Progenitor cell of endocrine pancreas (in vitro differentiated cells): ENCODE data around the gene KRTAP10-1. TPM values are rescaled to one million over a fixed set of nuclear protein-coding genes. Genes with fewer than 3 reads are reported as not detected.
A peak's percentile ranks its signal among the peaks of the same experiment; 100 is the strongest.

Source experiments
- DNase-seq: peaks from one replicate; pipeline ENCODE4 v3.0.0; 2021; ENCODE audit warnings: low spot score; ENCODE audit not compliant: unreplicated experiment
- H3K27ac Mint-ChIP-seq: 2 replicates; pipeline ENCODE4 v1.8.0; 2021; ENCODE audit warnings: mild to moderate bottlenecking, moderate library complexity, mixed read lengths
- H3K27me3 Mint-ChIP-seq: 2 replicates; pipeline ENCODE4 v1.8.0; 2021; ENCODE audit warnings: mixed read lengths
- H3K36me3 Mint-ChIP-seq: 2 replicates; pipeline ENCODE4 v1.8.0; 2022; ENCODE audit warnings: mixed read lengths; ENCODE audit not compliant: insufficient read depth
- H3K4me1 Mint-ChIP-seq: 2 replicates; pipeline ENCODE4 v1.8.0; 2021; ENCODE audit warnings: low read depth, mixed read lengths
- H3K4me3 Mint-ChIP-seq: 2 replicates; pipeline ENCODE4 v1.8.0; 2021; ENCODE audit warnings: low read depth, mild to moderate bottlenecking, moderate library complexity, mixed read lengths
- H3K9me3 Mint-ChIP-seq: 2 replicates; pipeline ENCODE4 v1.8.0; 2021; ENCODE audit warnings: low read depth, mixed read lengths
- total RNA-seq: library from RNA; stranded (reverse); gene quantifications from 2 replicates; pipeline ENCODE4 v1.2.1, GENCODE V29; 2021
- TF ChIP-seq, protein P1 (sequence below): fragments of 200-600 bp; sonication (generic); IDR thresholded peaks from one replicate; pipeline ENCODE4 v1.5.0; 2021; ENCODE audit warnings: antibody characterized with exemption, mild to moderate bottlenecking; ENCODE audit not compliant: unreplicated experiment

Gene KRTAP10-1
- total RNA-seq, 1 donor from 2014 or later, result not detected

DNA sequence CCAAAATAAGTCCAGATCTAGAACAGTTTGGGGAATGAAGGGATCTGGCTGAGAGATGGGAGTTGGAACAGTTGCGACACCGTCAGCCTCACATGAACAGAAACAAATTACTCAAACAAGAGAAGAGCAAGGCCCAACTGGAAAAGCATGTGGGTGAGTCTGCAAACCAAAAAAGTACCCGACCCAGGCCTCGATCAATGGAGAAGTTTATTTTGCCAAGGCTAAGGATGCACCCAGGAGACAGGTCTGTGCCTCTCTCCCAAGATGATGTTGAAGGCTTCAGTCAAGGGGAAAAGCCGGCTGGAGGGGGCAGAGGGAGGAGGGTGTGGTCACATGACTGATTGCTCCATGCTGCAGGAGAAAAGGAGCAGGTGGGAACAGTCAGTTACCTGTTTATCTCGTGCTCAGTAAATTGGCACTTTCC lies 42.3 kb downstream of the KRTAP10-1 start:
- Mint-ChIP-seq H3K27ac (peak overlapping the region; percentile 83), H3K27me3 (no peaks in the 10 kb centered on the region)
- no peak for DNase-seq

DNA sequence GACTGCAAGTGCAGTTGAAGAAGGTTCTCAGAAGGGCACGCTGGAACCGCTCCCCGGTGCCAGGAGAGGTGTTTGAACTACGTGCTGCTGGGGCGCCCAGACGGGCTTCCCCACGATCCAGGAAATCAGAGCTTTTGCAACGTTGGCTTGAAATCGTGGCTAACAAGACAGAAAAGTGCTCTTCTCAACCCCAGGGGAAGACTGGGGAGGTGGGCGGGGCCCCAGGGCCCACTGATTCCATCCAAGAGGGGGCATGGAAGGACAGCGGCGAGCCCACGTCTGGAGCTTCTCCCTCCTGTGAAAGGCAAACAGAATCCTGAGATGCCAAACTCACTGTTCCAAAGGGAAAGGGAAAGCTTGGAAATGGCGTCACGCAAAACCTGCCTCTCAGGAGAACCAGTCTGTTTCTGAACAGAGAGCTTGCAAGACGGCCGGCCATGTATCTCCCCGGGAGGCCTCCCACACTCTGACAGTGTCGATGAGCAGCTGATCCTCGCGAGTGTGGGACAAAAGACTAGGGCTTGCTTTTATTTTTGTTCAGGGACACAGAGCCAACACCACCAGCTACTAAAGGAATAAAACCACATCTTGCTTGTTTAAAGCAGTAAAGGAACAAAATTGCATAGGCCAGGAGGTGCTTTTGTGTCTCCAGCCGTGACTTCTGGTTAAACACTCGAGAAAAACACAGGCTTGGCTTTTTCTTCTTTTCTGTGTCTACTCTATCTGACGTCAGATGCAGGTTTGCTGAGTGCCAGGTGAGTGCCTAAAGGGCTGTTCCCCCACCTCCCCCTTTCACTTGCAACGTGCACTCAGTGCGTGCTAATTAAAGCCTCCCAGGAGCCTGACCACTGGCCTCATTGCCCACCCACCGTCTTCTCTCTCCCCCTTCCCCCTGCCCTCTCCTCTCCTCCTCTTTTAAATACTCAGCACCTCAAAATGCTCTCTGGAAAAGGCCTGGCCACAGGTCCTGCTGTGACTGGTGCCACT lies 43.1 kb downstream of the KRTAP10-1 start:
- peaks cover 18% of the 10 kb centered on the region for H3K4me1 Mint-ChIP-seq
- peaks cover 13% of the 10 kb centered on the region for H3K36me3 Mint-ChIP-seq
- H3K27ac Mint-ChIP-seq, result peak overlapping the region; percentile 83
- DNase-seq, result no peak
- H3K4me3 Mint-ChIP-seq, result no peak overlapping the region
- no peaks in the 10 kb centered on the region for H3K27me3 Mint-ChIP-seq
- TF ChIP-seq, protein P1, sequence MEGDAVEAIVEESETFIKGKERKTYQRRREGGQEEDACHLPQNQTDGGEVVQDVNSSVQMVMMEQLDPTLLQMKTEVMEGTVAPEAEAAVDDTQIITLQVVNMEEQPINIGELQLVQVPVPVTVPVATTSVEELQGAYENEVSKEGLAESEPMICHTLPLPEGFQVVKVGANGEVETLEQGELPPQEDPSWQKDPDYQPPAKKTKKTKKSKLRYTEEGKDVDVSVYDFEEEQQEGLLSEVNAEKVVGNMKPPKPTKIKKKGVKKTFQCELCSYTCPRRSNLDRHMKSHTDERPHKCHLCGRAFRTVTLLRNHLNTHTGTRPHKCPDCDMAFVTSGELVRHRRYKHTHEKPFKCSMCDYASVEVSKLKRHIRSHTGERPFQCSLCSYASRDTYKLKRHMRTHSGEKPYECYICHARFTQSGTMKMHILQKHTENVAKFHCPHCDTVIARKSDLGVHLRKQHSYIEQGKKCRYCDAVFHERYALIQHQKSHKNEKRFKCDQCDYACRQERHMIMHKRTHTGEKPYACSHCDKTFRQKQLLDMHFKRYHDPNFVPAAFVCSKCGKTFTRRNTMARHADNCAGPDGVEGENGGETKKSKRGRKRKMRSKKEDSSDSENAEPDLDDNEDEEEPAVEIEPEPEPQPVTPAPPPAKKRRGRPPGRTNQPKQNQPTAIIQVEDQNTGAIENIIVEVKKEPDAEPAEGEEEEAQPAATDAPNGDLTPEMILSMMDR, result no peak
- H3K9me3 Mint-ChIP-seq, result peaks cover 13% of the 10 kb centered on the region

More for the DNA sequence above, 42.3 kb downstream of the KRTAP10-1 start:
- peaks cover 18% of the 10 kb centered on the region for H3K4me1 Mint-ChIP-seq
- H3K4me3 Mint-ChIP-seq, result no peak overlapping the region
- H3K9me3 Mint-ChIP-seq, result peaks cover 7% of the 10 kb centered on the region
- peaks cover 6% of the 10 kb centered on the region for H3K36me3 Mint-ChIP-seq
- TF ChIP-seq, protein P1, result no peak

DNA sequence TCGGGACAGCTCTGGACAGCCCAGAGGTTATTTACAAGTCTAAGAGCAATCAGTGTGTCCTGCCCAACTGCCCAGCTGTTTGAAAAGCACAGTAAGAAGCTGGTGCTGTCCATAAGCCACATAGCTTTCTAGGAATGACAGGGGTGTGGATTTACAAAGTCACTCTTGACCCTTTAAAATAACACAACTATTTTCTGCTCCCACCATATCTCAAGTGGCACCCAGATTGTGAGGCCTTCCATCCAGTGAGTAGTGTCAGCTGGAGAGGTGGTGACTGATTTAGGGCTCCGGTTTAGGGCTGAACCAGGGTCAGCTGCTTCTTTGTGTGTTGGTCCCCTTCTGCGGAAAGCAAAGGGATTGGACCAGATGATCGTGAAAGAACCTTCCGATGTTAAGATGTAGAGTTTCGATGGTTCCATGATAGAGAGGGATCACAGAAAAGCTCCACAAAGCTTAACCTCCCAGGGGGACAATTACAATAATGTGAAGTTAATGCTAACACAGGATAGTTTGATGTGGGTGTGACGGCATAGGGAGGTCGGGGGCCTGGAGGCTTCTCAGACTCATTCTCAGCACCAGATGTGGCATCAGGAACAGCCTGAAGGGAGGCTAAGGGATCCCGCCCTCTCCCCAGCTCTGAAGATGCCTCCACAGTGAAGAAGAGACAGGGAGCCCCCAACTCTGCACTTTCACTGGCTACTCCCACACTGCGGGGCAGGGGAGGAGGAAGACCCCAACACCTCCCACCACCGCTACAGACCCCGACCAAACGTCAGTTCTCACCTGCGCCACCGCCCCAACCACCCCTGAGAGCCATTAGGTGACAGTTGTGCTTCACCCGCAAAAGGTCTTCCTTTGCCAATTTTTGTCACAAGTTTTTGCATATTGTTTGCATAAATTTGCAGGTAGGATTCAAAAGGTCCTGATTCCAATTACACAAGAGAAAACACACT lies 44.1 kb downstream of the KRTAP10-1 start:
- Mint-ChIP-seq H3K27me3 (no peaks in the 10 kb centered on the region), H3K4me3 (no peak overlapping the region), H3K9me3 (peaks cover 15% of the 10 kb centered on the region), H3K36me3 (peaks cover 17% of the 10 kb centered on the region), H3K4me1 (peaks cover 18% of the 10 kb centered on the region), H3K27ac (no peak overlapping the region)
- no peak for DNase-seq
- TF ChIP-seq, protein P1, result no peak

DNA sequence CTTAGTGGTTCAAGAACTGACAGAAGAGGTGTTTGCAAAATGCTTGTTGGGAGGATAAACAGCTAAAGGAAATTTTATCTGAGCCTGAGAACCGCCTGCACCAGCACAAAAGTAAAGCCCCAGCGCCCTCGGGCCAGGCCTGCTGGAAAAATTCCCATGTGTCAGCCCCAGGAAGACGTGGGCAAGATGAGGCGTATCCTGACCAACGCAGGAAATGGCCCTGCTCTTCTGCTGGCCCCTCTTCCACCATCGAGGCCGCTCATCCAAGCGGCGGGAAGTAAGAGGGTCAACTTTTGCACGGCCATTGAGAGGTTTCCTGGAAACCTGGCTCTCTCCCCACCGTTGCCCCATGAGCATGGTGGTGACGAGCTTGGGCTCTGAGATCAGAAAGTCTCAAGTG lies 45.0 kb downstream of the KRTAP10-1 start:
- Mint-ChIP-seq H3K4me3 (no peak overlapping the region), H3K27ac (no peak overlapping the region), H3K9me3 (peaks cover 15% of the 10 kb centered on the region), H3K36me3 (peaks cover 22% of the 10 kb centered on the region), H3K4me1 (peaks cover 18% of the 10 kb centered on the region), H3K27me3 (no peaks in the 10 kb centered on the region)
- TF ChIP-seq, protein P1, result no peak
- no peak for DNase-seq

DNA sequence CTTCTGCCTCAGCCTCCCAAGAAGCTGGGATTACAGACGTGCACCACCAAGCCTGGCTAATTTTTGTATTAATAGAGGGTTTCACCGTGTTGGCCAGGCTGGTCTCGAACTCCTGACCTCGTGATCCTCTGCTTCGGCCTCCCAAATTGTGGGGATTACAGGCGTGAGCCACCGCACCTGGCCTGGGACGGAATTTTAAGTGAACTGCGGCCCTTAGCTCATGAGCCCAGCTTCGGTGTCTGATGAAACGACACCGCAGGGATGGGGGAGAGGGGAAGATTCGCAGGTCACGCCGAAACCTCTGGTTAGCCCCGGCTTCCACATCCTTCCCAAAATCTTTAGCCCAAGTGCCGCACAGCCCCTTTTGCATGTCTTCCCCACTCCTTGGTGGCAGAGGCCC lies 45.6 kb downstream of the KRTAP10-1 start:
- H3K4me1 Mint-ChIP-seq, result peaks cover 18% of the 10 kb centered on the region
- TF ChIP-seq, protein P1, result no peak

More for the DNA sequence above, 45.6 kb downstream of the KRTAP10-1 start:
- peaks cover 22% of the 10 kb centered on the region for H3K36me3 Mint-ChIP-seq
- H3K27me3 Mint-ChIP-seq, result no peaks in the 10 kb centered on the region
- H3K4me3 Mint-ChIP-seq, result no peak overlapping the region
- no peak for DNase-seq
- no peak overlapping the region for H3K27ac Mint-ChIP-seq
- peaks cover 15% of the 10 kb centered on the region for H3K9me3 Mint-ChIP-seq
